C4-2B (cell line): ENCODE measurements around the gene RNF141.

Experiments
- ZFX ChIP-seq: fragments of 450-650 bp; IDR thresholded peaks from 2 replicates; pipeline ENCODE4 v1.6.1; 2017
- TF ChIP-seq, protein P1 (sequence below): fragments of 450-650 bp; conservative IDR thresholded peaks from 2 replicates; pipeline ENCODE4 v1.5.1; 2017; ENCODE audit warnings: mild to moderate bottlenecking

DNA sequence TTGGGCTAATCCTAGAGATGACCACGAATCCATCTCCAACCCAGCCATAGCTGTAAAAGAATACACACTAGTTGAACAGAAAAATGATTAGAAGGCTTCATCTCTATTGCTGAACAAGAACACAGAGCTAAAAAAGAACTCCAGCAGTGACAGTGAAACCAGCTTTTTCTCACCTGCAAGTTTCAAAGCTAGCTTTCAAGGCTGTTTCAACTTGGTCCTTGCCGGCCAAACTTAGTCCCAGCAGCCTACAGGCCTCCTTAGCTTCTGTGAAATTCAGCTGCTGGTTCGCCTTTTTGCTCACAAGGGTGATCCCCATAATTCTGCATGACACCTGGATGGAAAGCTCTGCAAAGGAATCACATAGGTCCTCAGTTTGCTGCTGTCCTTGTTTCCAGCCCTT, 23.0 kb upstream of the RNF141 start:
- TF ChIP-seq, protein P1, sequence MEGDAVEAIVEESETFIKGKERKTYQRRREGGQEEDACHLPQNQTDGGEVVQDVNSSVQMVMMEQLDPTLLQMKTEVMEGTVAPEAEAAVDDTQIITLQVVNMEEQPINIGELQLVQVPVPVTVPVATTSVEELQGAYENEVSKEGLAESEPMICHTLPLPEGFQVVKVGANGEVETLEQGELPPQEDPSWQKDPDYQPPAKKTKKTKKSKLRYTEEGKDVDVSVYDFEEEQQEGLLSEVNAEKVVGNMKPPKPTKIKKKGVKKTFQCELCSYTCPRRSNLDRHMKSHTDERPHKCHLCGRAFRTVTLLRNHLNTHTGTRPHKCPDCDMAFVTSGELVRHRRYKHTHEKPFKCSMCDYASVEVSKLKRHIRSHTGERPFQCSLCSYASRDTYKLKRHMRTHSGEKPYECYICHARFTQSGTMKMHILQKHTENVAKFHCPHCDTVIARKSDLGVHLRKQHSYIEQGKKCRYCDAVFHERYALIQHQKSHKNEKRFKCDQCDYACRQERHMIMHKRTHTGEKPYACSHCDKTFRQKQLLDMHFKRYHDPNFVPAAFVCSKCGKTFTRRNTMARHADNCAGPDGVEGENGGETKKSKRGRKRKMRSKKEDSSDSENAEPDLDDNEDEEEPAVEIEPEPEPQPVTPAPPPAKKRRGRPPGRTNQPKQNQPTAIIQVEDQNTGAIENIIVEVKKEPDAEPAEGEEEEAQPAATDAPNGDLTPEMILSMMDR, result no peak
- no peak for TF ChIP-seq ZFX
